Stimulated activated CD4-positive, alpha-beta T cell treated with anti-CD3 and anti-CD28 coated beads, Interleukin-12 subunit alpha, Interleukin-12 subunit beta, amount 100 ng/mL, for 48 hours (primary cell): ENCODE data around the gene CCR7.
"Not testable (repeated sequence)": the region's sequence is repeated elsewhere in the genome, so short reads cannot be mapped to it uniquely, and the experiment has no call there.

ENCODE experiments used
- DNase-seq, 3 donors: peaks; one replicate each; pipeline ENCODE4 v3.0.0-alpha.2; 2020; ENCODE audit warnings: low read depth in 2 of 3, low spot score in 1 of 3

CCR7 gene

DNA sequence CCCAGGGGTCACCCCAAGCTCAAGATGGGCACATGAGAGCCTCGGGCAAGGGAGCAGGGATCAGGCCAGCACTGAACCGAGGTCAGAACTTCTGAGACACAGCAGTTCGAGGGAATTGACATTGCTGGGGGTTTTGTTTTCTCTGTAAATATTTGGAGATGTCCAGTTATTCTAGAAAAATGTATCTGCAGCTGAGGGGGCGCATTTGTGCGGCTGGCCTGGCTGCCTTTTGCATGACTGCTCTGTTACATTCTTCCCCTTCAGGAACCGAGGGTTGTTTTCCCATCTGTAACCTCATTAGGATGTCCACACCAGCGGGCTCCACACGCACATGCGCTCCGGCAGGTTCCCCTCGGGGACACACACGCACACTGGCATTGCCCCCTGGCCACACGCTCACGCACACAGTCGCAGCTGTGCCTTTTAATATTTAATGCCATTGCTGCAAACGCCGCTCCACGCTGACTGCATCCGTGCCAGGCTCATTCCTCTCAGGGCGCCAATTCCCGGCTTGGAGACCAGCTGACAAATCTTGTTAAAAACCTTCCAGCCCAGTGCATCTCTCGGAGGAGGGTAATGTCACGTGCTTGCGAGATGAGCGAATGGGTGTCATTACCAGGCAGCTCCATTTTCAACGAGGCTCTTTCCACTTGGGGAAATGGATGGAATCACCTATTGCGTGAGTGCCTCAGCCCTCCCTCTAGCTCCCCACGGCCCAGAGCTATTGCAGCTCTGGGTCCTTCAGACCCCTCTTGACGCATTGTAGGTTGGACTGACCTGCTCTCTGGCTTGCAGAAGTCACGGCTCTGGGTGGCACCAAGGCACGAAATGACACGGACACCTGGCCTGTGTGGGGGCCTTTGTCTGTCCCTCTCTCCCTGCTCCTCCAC lies 13.1 kb downstream of the CCR7 start:
- no peak for DNase-seq

- no peak for DNase-seq
These were observed 14.0 kb downstream of the CCR7 start for GRCh38 chr17:40551091-40551878.

DNA sequence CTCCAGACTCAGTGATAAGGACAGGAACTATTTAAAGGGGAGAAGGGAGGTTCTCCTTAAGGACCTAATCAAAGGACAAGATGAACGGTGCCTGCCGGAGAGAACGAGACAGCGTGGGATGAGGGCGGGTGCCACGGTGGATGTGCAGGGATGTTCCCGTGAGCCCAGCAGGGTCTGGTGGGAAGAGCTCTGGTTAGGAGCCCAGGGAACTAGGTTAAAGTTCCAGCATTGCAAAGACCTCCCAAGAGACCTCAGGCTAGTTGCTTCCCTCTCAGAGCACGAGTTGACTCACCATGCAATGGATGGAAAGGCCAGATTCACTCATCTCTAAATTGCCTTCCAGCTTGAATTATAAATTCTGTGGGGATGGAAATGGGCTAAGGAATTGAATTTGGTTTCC lies 14.7 kb downstream of the CCR7 start:
- no peak for DNase-seq

DNA sequence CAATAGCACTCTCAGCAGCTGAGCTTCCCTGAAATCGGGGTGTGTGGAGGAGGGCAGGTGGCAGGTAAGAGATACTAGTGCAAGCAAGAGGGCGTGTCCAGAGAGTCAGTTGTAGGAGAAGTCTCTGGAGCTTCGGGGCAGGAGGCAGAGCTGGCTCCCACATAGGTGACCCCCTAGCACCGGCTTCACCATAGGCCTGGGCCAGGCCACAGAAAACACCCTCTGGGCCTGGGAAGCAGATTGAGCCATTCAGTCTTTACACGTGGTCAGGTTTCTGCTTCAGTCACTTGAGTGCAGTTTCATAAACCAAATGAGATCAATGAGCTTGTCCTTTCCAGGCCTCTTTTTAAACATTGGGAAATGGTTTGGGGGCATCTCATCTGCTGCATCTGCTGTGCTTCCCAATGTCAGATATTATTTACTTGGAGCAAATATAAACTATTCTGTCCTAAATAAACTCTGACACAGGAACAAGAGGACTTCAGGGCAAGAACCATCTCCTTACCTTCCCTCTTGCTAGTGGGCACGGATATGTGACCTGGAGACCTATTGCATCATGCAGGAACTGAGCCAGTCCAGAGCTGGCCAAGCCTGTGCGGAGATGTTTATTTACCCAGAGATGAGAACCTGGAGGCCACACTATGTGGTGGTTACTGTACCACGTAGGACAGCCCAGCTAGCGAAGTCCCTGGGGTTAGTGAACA lies 16.1 kb downstream of the CCR7 start:
- DNase-seq: no peak

DNA sequence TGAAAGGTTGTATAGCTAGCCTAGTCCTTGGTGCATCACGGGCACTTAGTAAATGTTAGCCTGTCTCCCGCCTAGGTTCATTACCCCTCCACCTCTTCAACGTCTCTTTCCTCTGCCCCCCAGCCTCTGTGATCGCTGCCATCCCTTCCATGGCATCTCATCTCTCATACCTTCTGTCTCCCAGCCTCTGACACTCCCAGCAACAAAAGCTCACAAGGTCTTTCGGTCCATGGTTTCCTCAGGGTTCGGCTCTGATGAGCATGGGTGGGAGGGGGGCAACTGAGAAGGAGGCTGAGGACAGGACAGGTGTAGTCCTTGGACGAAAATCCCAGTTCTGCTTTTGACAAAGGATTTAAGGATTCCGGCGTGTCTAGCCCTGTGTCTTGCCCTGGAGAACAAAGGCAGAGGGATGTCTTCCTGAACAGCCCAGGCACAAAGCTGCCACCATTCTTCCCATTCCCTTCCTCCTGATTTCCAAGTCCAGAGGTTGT lies 16.7 kb downstream of the CCR7 start:
- DNase-seq: no peak

DNA sequence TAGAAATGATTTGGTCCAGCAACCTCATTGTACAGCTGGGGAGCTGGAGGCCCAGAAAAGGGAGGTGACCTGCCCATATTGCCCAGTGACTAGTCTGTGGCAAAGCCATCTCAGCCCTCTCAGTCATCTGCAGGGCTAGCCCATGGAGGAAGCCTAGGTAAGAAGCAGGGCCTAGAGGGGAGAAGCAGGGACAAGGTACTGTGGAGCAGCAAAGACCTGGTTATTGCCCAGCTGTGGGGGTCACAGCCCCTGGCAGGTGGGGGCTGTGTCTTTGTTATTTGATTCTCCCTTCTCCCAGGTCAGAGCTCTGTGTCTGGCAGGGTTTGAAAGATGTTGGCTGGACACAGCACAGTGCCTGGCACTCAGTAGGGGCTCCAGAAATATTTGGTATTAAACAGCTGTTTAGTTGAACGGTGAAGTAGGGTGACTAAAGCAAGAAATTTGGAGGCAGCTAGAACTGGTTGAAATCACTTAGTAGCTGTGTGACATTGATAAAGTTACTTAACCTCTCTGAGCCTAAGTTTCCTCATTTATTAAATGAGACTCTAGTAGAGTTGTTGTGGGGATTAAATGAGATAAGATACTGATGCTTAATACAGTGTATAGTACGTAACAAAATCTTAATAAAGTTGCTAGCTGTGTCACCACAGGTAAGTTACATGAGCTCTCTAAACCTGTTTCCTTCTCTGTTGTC lies 17.3 kb downstream of the CCR7 start:
- DNase-seq: no peak

GRCh38 chr17:40547079-40547784 lies 18.0 kb downstream of the CCR7 start:
- DNase-seq: no peak

GRCh38 chr17:40546497-40546896 lies 18.8 kb downstream of the CCR7 start:
- not testable (repeated sequence) for DNase-seq

DNA sequence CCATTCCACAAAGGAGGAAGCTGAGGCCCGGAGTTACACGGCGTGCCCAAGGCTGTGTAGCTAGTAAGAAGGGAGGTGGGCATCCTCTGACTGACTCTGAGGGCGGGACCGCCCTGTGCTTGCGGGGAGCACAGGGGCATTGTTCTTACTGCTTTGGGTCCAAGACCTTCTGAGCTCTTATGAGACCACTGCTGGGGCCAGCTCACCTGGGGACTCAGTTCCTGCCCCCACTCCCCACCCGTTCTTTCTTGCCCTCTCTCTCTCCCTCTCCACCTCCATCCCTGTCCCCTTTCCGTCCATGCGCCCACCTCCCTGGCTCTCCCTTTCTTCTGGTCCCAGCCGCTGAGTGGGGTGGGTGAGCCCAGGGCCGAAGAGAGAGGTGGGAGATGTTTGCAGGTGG lies 19.6 kb downstream of the CCR7 start:
- DNase-seq: no peak

DNA sequence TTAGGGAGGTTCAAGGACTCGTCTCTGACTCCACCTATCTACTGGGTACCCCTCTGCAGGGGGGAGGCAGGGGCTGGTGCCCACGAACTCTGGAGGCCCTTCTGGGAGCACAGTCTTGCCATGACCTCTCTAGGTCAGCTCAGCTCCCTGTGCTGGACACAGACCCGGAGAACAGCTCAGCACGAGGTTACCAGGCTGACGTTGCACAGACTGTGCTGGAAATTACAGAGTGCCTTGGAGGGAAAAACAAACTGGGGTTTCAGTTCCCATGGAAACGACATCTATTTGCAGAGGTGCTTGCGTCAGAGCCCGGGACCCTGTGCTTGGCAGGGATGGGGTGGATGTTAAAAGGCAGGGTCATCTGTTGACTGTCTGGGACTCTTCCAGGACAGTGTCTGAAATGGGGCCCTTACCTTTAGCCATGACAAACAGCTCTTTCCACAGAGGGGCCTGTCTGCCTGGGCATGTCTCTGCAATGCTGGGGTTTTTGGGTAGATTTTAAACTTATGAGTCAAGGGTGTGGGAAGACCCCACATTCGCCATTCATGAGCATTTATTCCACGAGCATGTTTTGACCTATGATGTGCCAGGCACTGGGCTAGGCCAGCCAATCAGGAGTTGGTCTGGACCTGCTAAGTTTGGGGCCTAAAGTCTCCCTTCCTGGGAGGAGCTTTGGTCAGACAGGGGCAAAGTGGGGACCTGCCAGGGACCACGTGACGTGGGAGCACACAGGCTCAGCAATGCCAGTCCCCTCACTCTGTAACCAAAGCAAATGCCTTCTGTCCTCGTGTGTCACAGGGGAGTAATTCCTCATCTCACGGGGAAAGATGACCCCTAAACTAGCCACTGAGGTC lies 22.5 kb downstream of the CCR7 start:
- DNase-seq: peak in 1 of 3 donors; percentile 45

DNA sequence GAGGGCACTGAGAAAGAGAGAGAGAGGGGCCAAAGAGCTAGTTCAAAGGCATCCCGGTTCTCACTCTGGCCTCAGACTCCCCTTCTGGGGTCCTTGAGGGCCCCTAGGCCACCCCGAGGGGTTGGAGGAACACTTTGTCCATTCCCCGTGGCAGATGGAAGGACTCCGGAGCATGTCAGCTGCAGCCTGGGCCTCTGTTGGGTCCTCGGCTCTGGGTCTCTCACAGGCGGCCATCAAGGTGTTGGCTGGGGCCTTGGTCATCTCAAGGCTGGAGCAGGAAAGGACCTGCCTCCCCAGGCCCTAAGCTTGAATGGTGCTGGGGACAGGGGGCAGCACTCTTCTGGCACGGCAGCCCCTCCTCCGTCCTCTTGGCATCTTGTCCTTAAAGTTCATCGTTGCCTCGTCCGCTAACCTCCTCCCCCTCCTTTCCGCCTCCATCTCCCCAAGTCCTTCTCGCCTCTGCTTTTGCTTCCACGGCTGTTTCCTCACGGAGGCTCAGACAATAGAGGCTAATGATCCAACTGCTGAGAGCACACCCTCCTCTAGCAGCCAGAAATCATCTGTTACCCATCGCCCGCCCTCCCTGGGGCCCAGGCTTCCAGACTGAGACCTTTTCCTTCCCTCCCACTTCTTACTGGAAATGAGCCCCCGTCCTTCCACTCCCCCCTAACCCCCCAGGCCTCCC lies 23.3 kb downstream of the CCR7 start:
- no peak for DNase-seq

- DNase-seq: peak in 2 of 3 donors; percentile 59 to 67
These were observed 24.0 kb downstream of the CCR7 start for GRCh38 chr17:40541060-40541872.

GRCh38 chr17:40540448-40540847 lies 24.8 kb downstream of the CCR7 start:
- peak in 2 of 3 donors; percentile 57 to 72 for DNase-seq

DNA sequence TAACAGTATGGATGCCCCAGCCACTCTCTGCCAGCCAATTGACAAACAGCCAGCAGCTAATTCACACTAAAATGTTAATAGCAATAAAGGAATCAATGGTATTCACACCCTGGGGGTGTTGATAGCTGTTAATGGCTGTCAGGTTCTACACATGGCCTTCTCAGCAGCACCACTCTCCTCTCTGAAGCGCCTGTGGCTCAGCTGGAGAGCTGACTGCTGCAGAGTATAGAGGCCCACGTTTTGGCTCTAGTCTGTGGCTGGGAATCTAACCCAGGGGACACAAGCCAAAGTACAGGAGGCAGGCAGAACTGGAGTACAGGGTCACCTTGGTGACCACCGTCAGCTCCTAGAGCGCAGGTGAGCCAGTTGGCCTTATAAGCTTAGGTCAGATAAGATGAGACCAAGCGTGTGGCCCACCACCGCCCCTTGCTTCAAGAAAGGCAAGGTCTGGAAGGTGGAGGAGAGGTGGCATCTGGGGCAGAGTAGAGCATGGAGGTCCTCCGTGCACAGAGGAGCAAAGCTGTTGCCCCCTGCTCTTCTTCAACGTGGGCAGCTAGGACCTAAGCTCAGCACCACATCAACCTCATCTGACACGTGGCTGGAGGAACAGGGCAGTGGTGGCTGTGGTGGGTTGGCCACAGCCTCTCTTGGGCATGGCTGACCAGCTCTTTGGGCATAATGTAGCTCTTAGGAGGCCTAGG lies 25.4 kb downstream of the CCR7 start:
- no peak for DNase-seq

- no peak for DNase-seq
These were observed 26.2 kb downstream of the CCR7 start for GRCh38 chr17:40538936-40539705.
